Prostate gland (tissue), 2 donors: ENCODE data around the gene WDR41.

Experiments
- POLR2A ChIP-seq: fragments of 450-650 bp; IDR thresholded peaks from one replicate; pipeline ENCODE4 v1.6.1; 2016; ENCODE audit warnings: antibody characterized with exemption, mild to moderate bottlenecking
- TF ChIP-seq, protein P1 (sequence below), 4 experiments: fragments of 200-600 bp in 2 of 4; fragments of 450-650 bp in 2 of 4; sonication (generic) in 2 of 4; IDR thresholded peaks; 1 replicate in 3 of 4; 2 replicates in 1 of 4; pipeline ENCODE4 v1.5.1; 2016 to 2019; ENCODE audit warnings: antibody characterized with exemption in 4 of 4, mild to moderate bottlenecking in 2 of 4, moderate library complexity in 2 of 4

GRCh38 chr5:77424921-77425320 is 67.2 kb downstream of the WDR41 start:
- TF ChIP-seq, protein P1, sequence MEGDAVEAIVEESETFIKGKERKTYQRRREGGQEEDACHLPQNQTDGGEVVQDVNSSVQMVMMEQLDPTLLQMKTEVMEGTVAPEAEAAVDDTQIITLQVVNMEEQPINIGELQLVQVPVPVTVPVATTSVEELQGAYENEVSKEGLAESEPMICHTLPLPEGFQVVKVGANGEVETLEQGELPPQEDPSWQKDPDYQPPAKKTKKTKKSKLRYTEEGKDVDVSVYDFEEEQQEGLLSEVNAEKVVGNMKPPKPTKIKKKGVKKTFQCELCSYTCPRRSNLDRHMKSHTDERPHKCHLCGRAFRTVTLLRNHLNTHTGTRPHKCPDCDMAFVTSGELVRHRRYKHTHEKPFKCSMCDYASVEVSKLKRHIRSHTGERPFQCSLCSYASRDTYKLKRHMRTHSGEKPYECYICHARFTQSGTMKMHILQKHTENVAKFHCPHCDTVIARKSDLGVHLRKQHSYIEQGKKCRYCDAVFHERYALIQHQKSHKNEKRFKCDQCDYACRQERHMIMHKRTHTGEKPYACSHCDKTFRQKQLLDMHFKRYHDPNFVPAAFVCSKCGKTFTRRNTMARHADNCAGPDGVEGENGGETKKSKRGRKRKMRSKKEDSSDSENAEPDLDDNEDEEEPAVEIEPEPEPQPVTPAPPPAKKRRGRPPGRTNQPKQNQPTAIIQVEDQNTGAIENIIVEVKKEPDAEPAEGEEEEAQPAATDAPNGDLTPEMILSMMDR (IDR thresholded peaks at IDR 0.05): no peak
- no peak for TF ChIP-seq POLR2A
